HCT116 (cell line): Measurements from ENCODE around the gene FARP1. TPM values are rescaled to one million over a fixed set of nuclear protein-coding genes. Genes with fewer than 3 reads are reported as not detected.

Experiments
- ATAC-seq: fragments of 200-7000 bp; cut with Tn5 transposase; 2 replicates; pipeline ENCODE4 v1.9.1; 2020; ENCODE audit warnings: mild to moderate bottlenecking, moderate library complexity
- BruUV-seq: library from RNA; stranded (reverse); fragments of 400-500 nt; replicated peaks from 2 replicates; lab custom pipeline; 2021; lab: Mats Ljungman, UMichigan
- CTCF ChIA-PET: fragments of 300-600 bp; sonication (Branson Sonifier 250); formaldehyde crosslinking; loops from one replicate; lab custom pipeline; 2021; ENCODE audit warnings: antibody characterized with exemption; lab: Charles Lee
- POLR2A ChIA-PET: fragments of 300-600, 350-600 bp; sonication (Branson Sonifier 250); formaldehyde crosslinking; loops from one replicate; lab custom pipeline; 2021; ENCODE audit warnings: antibody characterized with exemption; lab: Charles Lee
- RAD21 ChIA-PET, 2 experiments: fragments of 300-600 bp; sonication (Branson Sonifier 250); formaldehyde crosslinking; loops; one replicate each; lab custom pipeline; 2023; ENCODE audit warnings: low total read pairs in 2 of 2; ENCODE audit not compliant: uncharacterized antibody in 2 of 2, unreplicated experiment in 2 of 2, low non-redundant PET in 1 of 2; lab: Charles Lee
- DNase-seq: peaks from one replicate; pipeline ENCODE4 v3.0.0-alpha.2; 2010; ENCODE audit warnings: low read depth, low spot score
- H2AFZ ChIP-seq: fragments of 200-600 bp; shearing (Covaris generic), sonication (generic); 2 replicates; pipeline ENCODE4 v1.6.1; 2017; ENCODE audit warnings: low read depth, mixed run types, mixed read lengths, antibody characterized with exemption, low read length; ENCODE audit not compliant: poor library complexity, severe bottlenecking
- H3K27ac ChIP-seq: 2 replicates; pipeline ENCODE4 v1.5.1; 2012; ENCODE audit warnings: low read depth, low read length
- H3K27me3 ChIP-seq: fragments of 200-600 bp; sonication (generic); 2 replicates; pipeline ENCODE4 v1.6.1; 2016; ENCODE audit warnings: mixed run types, low read length, mixed read lengths; ENCODE audit not compliant: insufficient read depth
- H3K36me3 ChIP-seq, 2 experiments: fragments of 200-500 bp in 1 of 2; fragments of 200-600 bp in 1 of 2; sonication (Bioruptor generic) in 1 of 2; sonication (generic) in 1 of 2; 2 replicates each; pipeline versions ENCODE4 v1.5.1 to v1.6.1; 2014 to 2016; ENCODE audit warnings: low read length in 2 of 2, inconsistent platforms in 1 of 2, mixed read lengths in 1 of 2, mixed run types in 1 of 2; ENCODE audit not compliant: insufficient read depth in 2 of 2, control insufficient read depth in 1 of 2
- H3K4me1 ChIP-seq, 2 experiments: fragments of 200-600 bp in 1 of 2; sonication (generic) in 1 of 2; 2 replicates each; pipeline versions ENCODE4 v1.5.1 to v1.6.1; 2012 to 2017; ENCODE audit warnings: low read length in 2 of 2, inconsistent platforms in 1 of 2, mild to moderate bottlenecking in 1 of 2, mixed read lengths in 1 of 2, mixed run types in 1 of 2, moderate library complexity in 1 of 2; ENCODE audit not compliant: insufficient read depth in 2 of 2, control insufficient read depth in 1 of 2
- H3K4me2 ChIP-seq: fragments of 200-600 bp; sonication (generic); 2 replicates; pipeline ENCODE4 v1.6.1; 2017; ENCODE audit warnings: mixed run types, low read length, mixed read lengths
- H3K4me3 ChIP-seq, 2 experiments: fragments of 200-600 bp in 1 of 2; sonication (generic) in 1 of 2; replicated peaks in 1 of 2; 2 replicates each; pipeline ENCODE4 v1.5.1; 2011 to 2016; ENCODE audit warnings: low read length in 2 of 2, control low read depth in 1 of 2, low read depth in 1 of 2, mild to moderate bottlenecking in 1 of 2, mixed read lengths in 1 of 2, mixed run types in 1 of 2
- H3K79me2 ChIP-seq: fragments of 200-600 bp; sonication (generic); 2 replicates; pipeline ENCODE4 v1.6.1; 2017; ENCODE audit warnings: mild to moderate bottlenecking, mixed run types, low read length, moderate library complexity, mixed read lengths; ENCODE audit not compliant: insufficient read depth
- H3K9ac ChIP-seq: fragments of 200-600 bp; sonication (generic); 2 replicates; pipeline ENCODE4 v1.6.1; 2016; ENCODE audit warnings: low read length, mixed read lengths
- H3K9me2 ChIP-seq: fragments of 200-600 bp; sonication (generic), shearing (Covaris generic); 2 replicates; pipeline ENCODE4 v1.6.1; 2017; ENCODE audit warnings: mixed run types, mild to moderate bottlenecking, moderate library complexity; ENCODE audit not compliant: insufficient read depth
- H3K9me3 ChIP-seq, 2 experiments: fragments of 200-500 bp in 1 of 2; fragments of 200-600 bp in 1 of 2; sonication (Bioruptor generic) in 1 of 2; sonication (generic) in 1 of 2; 2 replicates each; pipeline ENCODE4 v1.6.1; 2014 to 2017; ENCODE audit warnings: low read length in 2 of 2, mixed read lengths in 2 of 2, inconsistent platforms in 1 of 2, low read depth in 1 of 2, mild to moderate bottlenecking in 1 of 2, mixed run types in 1 of 2, moderate library complexity in 1 of 2; ENCODE audit not compliant: control insufficient read depth in 1 of 2, insufficient read depth in 1 of 2
- H4K20me1 ChIP-seq: fragments of 200-600 bp; sonication (generic), shearing (Covaris generic); 2 replicates; pipeline ENCODE4 v1.6.1; 2017; ENCODE audit warnings: mixed run types, mild to moderate bottlenecking, moderate library complexity; ENCODE audit not compliant: insufficient read depth
- CEBPB ChIP-seq: IDR thresholded peaks from 2 replicates; pipeline ENCODE4 v1.6.1; 2012; ENCODE audit warnings: low read depth
- EGR1 ChIP-seq: IDR thresholded peaks from 2 replicates; pipeline ENCODE4 v1.6.1; 2012; ENCODE audit warnings: low read depth
- ELF1 ChIP-seq: IDR thresholded peaks from 2 replicates; pipeline ENCODE4 v1.6.1; 2012; ENCODE audit warnings: low read depth, borderline replicate concordance
- EZH2 ChIP-seq: fragments of 200-600 bp; sonication (generic); IDR thresholded peaks from 2 replicates; pipeline ENCODE4 v1.6.1; 2017; ENCODE audit warnings: antibody characterized with exemption, mixed run types
- MAX ChIP-seq: IDR thresholded peaks from 2 replicates; pipeline ENCODE4 v1.6.1; 2012
- POLR2AphosphoS5 ChIP-seq: IDR thresholded peaks from 2 replicates; pipeline ENCODE4 v1.6.1; 2011; ENCODE audit warnings: mild to moderate bottlenecking, low read depth, low read length, moderate library complexity
- RAD21 ChIP-seq: IDR thresholded peaks from 2 replicates; pipeline ENCODE4 v1.6.1; 2012; ENCODE audit warnings: low read depth, mild to moderate bottlenecking
- REST ChIP-seq: IDR thresholded peaks from 2 replicates; pipeline ENCODE4 v1.6.1; 2012; ENCODE audit warnings: low read depth
- SIN3A ChIP-seq: IDR thresholded peaks from 2 replicates; pipeline ENCODE4 v1.6.1; 2012; ENCODE audit warnings: low read depth
- SP1 ChIP-seq: IDR thresholded peaks from 2 replicates; pipeline ENCODE4 v1.6.1; 2012; ENCODE audit warnings: low read depth
- SRF ChIP-seq: IDR thresholded peaks from 2 replicates; pipeline ENCODE4 v1.6.1; 2012; ENCODE audit warnings: low read depth
- TCF7L2 ChIP-seq: IDR thresholded peaks from 2 replicates; pipeline ENCODE4 v1.7.0; 2011; ENCODE audit warnings: borderline replicate concordance, inconsistent platforms; ENCODE audit not compliant: insufficient read depth, insufficient read length; ENCODE audit errors: extremely low read depth
- YY1 ChIP-seq: IDR thresholded peaks from 2 replicates; pipeline ENCODE4 v1.6.1; 2011; ENCODE audit warnings: low read length, low read depth, moderate library complexity, mild to moderate bottlenecking; ENCODE audit not compliant: insufficient replicate concordance; ENCODE audit errors: extremely low read depth
- ZFX ChIP-seq: fragments of 450-650 bp; IDR thresholded peaks from 2 replicates; pipeline ENCODE4 v1.6.1; 2017
- intact Hi-C: fragments of 100-400 bp; cut with micrococcal nuclease; formaldehyde crosslinking; loops from 2 replicates; pipeline ENCODE4 v1.10.0; 2022
- total RNA-seq: library from RNA; stranded (reverse); gene quantifications from one replicate; pipeline ENCODE4 v1.2.1, GENCODE V29; 2021; ENCODE audit not compliant: unreplicated experiment

FARP1 gene
- total RNA-seq, 1 experiment from 2014 or later: 30.5 TPM

- TF ChIP-seq ELF1 (no peak), RAD21 (no peak), SRF (no peak), EZH2 (no peak), SP1 (no peak), POLR2AphosphoS5 (no peak)
- TF ChIP-seq, all 23 proteins: peak for 0
Observed at GRCh38 chr13:98291658-98292057, 148.8 kb downstream of the FARP1 start (continued).

GRCh38 chr13:98293103-98293502 is 150.2 kb downstream of the FARP1 start:
- H3K36me3 ChIP-seq: no peaks in the 10 kb centered on the region
- CTCF ChIA-PET: no interaction called here
- no TSS peak for BruUV-seq
- no peak overlapping the region for H3K27ac ChIP-seq
- intact Hi-C loops: no loop called here
- DNase-seq (no peak), ATAC-seq (no peak)
- H3K9me2 ChIP-seq: no peaks in the 10 kb centered on the region
- no peak overlapping the region for H2AFZ ChIP-seq
- no peak overlapping the region for H3K4me2 ChIP-seq
- H3K9me3 ChIP-seq: no peaks in the 10 kb centered on the region
- POLR2A ChIA-PET: no interaction called here
- H3K9ac ChIP-seq: no peak overlapping the region
- no peaks in the 10 kb centered on the region for H3K4me1 ChIP-seq
- H3K27me3 ChIP-seq: no peaks in the 10 kb centered on the region
- TF ChIP-seq SIN3A (no peak), ZFX (no peak), YY1 (no peak), RAD21 (no peak), REST (no peak), TCF7L2 (no peak), EZH2 (no peak), EGR1 (no peak), CEBPB (no peak), SP1 (no peak), MAX (no peak)
- RAD21 ChIA-PET: no interaction called here
- no peak overlapping the region for H3K4me3 ChIP-seq
- H3K79me2 ChIP-seq: no peaks in the 10 kb centered on the region
- no peaks in the 10 kb centered on the region for H4K20me1 ChIP-seq
